OCI-LY3 (cell line): ENCODE data around the gene RETREG1.

Source experiments
- H2AFZ ChIP-seq: fragments of 200-600, 300-600 bp; shearing (Covaris generic); 2 replicates; pipeline ENCODE4 v1.6.0; 2014; ENCODE audit warnings: antibody characterized with exemption, low read depth, low read length
- H3K27ac ChIP-seq: fragments of 200-600, 300-600 bp; sonication (generic); 2 replicates; pipeline ENCODE4 v1.5.1; 2014; ENCODE audit warnings: mild to moderate bottlenecking, low read length, moderate library complexity, mixed read lengths
- H3K27me3 ChIP-seq: fragments of 200-600, 300-600 bp; sonication (generic); 2 replicates; pipeline ENCODE4 v1.6.1; 2014; ENCODE audit warnings: low read depth, low read length, mixed read lengths
- H3K36me3 ChIP-seq: fragments of 200-600, 300-600 bp; sonication (generic); replicated peaks from 2 replicates; pipeline ENCODE3; 2014; ENCODE audit warnings: low read depth, low read length, mixed read lengths
- H3K4me1 ChIP-seq: fragments of 300-600, 200-600 bp; sonication (generic); 2 replicates; pipeline ENCODE4 v1.6.1; 2014; ENCODE audit warnings: low read length, mixed read lengths
- H3K4me2 ChIP-seq: fragments of 200-600, 300-600 bp; sonication (generic); 2 replicates; pipeline ENCODE4 v1.6.1; 2014; ENCODE audit warnings: low read length, mixed read lengths
- H3K4me3 ChIP-seq: fragments of 300-600, 200-600 bp; sonication (generic); 2 replicates; pipeline ENCODE4 v1.5.1; 2014; ENCODE audit warnings: antibody characterized with exemption, mild to moderate bottlenecking, low read length, moderate library complexity
- H3K79me2 ChIP-seq: fragments of 300-600, 200-600 bp; shearing (Covaris generic); 2 replicates; pipeline ENCODE4 v1.6.1; 2014; ENCODE audit warnings: mild to moderate bottlenecking, low read length, mixed read lengths
- H3K9ac ChIP-seq: fragments of 300-600, 200-600 bp; shearing (Covaris generic); 2 replicates; pipeline ENCODE4 v1.6.0; 2014; ENCODE audit warnings: mild to moderate bottlenecking, low read length, moderate library complexity
- H3K9me3 ChIP-seq: fragments of 200-600, 300-600 bp; shearing (Covaris generic); 2 replicates; pipeline ENCODE4 v1.6.1; 2014; ENCODE audit warnings: low read length, mixed read lengths; ENCODE audit not compliant: insufficient read depth
- H4K20me1 ChIP-seq: fragments of 200-600, 300-600 bp; sonication (generic); 2 replicates; pipeline ENCODE4 v1.6.1; 2016; ENCODE audit warnings: low read length, mixed read lengths; ENCODE audit not compliant: insufficient read depth
- EZH2phosphoT487 ChIP-seq: fragments of 200-600 bp; shearing (Covaris generic); IDR thresholded peaks from 2 replicates; pipeline ENCODE4 v1.6.1; 2018; ENCODE audit warnings: antibody characterized with exemption, mixed run types, low read depth
- TF ChIP-seq, protein P1 (sequence below): fragments of 200-600, 300-600 bp; sonication (generic); IDR thresholded peaks from 2 replicates; pipeline ENCODE4 v1.5.1; 2014; ENCODE audit warnings: antibody characterized with exemption, low read length, low read depth

RETREG1 gene

DNA sequence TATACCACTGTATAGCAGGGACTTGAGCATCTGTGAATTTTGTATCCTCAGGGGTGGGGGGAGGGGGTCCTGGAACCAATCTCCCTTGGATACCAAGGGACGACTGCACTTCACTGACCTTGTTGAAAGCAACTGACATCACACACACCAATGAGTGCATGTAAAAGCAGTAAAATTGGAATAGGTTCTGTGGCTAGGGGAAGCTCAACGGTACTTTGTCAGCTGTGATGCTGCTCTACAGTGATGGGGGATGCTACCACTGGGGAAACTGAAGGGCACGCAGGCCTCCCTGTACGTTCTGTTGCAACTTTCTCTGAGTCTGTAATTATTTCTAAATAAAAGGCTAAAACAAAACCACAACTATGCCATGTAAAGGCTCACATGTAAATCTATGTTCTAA, 47.0 kb upstream of the RETREG1 start:
- no peak for TF ChIP-seq EZH2phosphoT487
- TF ChIP-seq, protein P1, sequence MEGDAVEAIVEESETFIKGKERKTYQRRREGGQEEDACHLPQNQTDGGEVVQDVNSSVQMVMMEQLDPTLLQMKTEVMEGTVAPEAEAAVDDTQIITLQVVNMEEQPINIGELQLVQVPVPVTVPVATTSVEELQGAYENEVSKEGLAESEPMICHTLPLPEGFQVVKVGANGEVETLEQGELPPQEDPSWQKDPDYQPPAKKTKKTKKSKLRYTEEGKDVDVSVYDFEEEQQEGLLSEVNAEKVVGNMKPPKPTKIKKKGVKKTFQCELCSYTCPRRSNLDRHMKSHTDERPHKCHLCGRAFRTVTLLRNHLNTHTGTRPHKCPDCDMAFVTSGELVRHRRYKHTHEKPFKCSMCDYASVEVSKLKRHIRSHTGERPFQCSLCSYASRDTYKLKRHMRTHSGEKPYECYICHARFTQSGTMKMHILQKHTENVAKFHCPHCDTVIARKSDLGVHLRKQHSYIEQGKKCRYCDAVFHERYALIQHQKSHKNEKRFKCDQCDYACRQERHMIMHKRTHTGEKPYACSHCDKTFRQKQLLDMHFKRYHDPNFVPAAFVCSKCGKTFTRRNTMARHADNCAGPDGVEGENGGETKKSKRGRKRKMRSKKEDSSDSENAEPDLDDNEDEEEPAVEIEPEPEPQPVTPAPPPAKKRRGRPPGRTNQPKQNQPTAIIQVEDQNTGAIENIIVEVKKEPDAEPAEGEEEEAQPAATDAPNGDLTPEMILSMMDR: no peak
- H3K36me3 ChIP-seq: no peaks in the 10 kb centered on the region
- no peak overlapping the region for H3K9ac ChIP-seq
- no peak overlapping the region for H3K4me3 ChIP-seq
- H3K27ac ChIP-seq: no peak overlapping the region
- H3K27me3 ChIP-seq: no peaks in the 10 kb centered on the region
- H3K9me3 ChIP-seq: no peaks in the 10 kb centered on the region
- H3K4me2 ChIP-seq: no peak overlapping the region
- H3K4me1 ChIP-seq: no peaks in the 10 kb centered on the region
- no peaks in the 10 kb centered on the region for H3K79me2 ChIP-seq
- no peaks in the 10 kb centered on the region for H4K20me1 ChIP-seq
- no peak overlapping the region for H2AFZ ChIP-seq

DNA sequence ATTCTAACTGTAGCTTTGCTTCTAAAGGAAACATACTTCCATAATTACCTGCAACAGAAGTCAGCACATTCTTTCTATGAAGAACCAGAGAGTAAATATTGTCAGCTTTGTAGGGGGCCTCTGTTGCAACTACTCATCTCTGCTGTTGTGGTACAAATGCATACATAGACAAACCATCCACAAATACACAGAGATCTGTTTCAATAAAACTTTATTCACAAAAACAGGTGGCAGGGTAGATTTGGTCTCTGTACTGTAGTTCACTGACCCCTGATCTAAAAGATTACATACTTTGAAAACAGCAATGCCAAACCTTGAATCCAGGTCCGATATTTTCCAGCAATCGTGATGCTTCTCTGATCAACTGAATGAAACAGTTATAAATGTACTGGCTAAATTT, 44.9 kb upstream of the RETREG1 start:
- Histone ChIP-seq H2AFZ (no peak overlapping the region), H3K9ac (no peak overlapping the region), H3K79me2 (no peaks in the 10 kb centered on the region), H3K27me3 (no peaks in the 10 kb centered on the region), H3K4me1 (no peaks in the 10 kb centered on the region), H3K9me3 (no peaks in the 10 kb centered on the region), H3K36me3 (no peaks in the 10 kb centered on the region), H4K20me1 (no peaks in the 10 kb centered on the region), H3K27ac (no peak overlapping the region), H3K4me3 (no peak overlapping the region), H3K4me2 (no peak overlapping the region)
- TF ChIP-seq EZH2phosphoT487: no peak
- TF ChIP-seq, protein P1: no peak

DNA sequence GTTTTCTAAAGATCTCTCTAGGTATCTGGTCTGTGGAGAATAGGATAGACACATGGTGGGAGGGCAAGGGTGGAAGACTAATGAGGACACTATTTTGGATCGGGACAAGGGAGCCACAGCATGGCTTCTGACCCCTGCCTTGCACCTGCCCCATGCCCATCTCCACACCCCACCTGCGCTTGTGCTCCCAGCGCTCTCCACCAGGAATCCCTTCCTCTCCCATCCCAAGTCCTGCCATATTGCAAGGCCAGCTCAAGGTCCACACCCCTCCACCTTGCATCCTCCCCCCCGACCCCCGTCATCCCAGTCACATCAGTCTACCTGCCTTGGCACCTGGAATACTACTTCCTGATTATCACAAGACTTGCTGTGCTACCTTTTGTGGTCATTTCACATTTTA, 44.2 kb upstream of the RETREG1 start:
- H3K4me1 ChIP-seq: no peaks in the 10 kb centered on the region
- H3K36me3 ChIP-seq: no peaks in the 10 kb centered on the region
- no peak overlapping the region for H3K27ac ChIP-seq
- H4K20me1 ChIP-seq: no peaks in the 10 kb centered on the region
- no peak overlapping the region for H3K4me2 ChIP-seq
- TF ChIP-seq, protein P1: no peak
- no peak for TF ChIP-seq EZH2phosphoT487
- H3K27me3 ChIP-seq: no peaks in the 10 kb centered on the region
- H2AFZ ChIP-seq: no peak overlapping the region
- H3K4me3 ChIP-seq: no peak overlapping the region
- no peak overlapping the region for H3K9ac ChIP-seq
- H3K79me2 ChIP-seq: no peaks in the 10 kb centered on the region
- H3K9me3 ChIP-seq: no peaks in the 10 kb centered on the region

DNA sequence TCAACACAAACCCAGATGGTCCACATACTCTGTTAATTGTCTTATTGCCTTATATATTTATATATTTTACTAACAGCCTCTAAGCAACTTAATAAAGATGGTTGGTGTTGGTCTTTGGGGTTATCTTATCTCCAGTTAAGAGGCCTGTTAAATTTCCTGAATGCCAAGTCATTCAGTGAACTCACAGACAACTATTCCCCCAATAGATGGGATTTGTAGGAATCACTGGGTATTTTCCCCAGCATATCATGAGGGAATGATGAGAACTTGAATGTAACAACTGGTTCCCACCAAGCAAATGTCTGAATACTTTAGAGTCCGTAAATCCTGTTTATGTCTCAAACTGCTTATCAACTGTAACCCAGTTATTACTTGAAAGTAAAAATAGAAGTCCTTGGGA, 42.7 kb upstream of the RETREG1 start:
- H3K27ac ChIP-seq: no peak overlapping the region
- TF ChIP-seq EZH2phosphoT487: no peak
- TF ChIP-seq, protein P1: no peak
- H4K20me1 ChIP-seq: no peaks in the 10 kb centered on the region

More for the DNA sequence above, 42.7 kb upstream of the RETREG1 start:
- no peak overlapping the region for H3K9ac ChIP-seq
- no peaks in the 10 kb centered on the region for H3K79me2 ChIP-seq
- H3K4me1 ChIP-seq: no peaks in the 10 kb centered on the region
- H3K36me3 ChIP-seq: no peaks in the 10 kb centered on the region
- no peaks in the 10 kb centered on the region for H3K27me3 ChIP-seq
- H3K4me2 ChIP-seq: no peak overlapping the region
- no peak overlapping the region for H2AFZ ChIP-seq
- H3K9me3 ChIP-seq: no peaks in the 10 kb centered on the region
- no peak overlapping the region for H3K4me3 ChIP-seq
